ENCODE data around the gene CCDC24.

Gene CCDC24

GRCh38 chr1:43951021-43951985 lies 40.1 kb upstream of the CCDC24 start:
- Histone ChIP-seq H3K4me3 (ENCODE audit: low read length in 2 of 2) (no peak overlapping the region), H3K9me3 (ENCODE audit: control insufficient read depth in 2 of 2, low read length in 2 of 2) (no peaks in the 10 kb centered on the region), H3K4me1 (ENCODE audit: control insufficient read depth in 2 of 2, insufficient read depth in 2 of 2, low read length in 2 of 2) (peaks cover 12 to 14% of the 10 kb centered on the region in 2 donors), H3K27me3 (ENCODE audit: control insufficient read depth in 2 of 2, insufficient read depth in 2 of 2, low read length in 2 of 2) (no peaks in the 10 kb centered on the region), H3K36me3 (ENCODE audit: control insufficient read depth in 2 of 2, insufficient read depth in 2 of 2, low read length in 2 of 2) (peaks cover 5 to 12% of the 10 kb centered on the region in 2 donors), H3K9ac (ENCODE audit: low read depth in 1 of 2, low read length in 2 of 2) (no peak overlapping the region), H3K27ac (ENCODE audit: low read depth in 2 of 2, low read length in 2 of 2) (no peak overlapping the region)

- Histone ChIP-seq H3K27me3 (ENCODE audit: control insufficient read depth in 2 of 2, insufficient read depth in 2 of 2, low read length in 2 of 2) (no peaks in the 10 kb centered on the region), H3K9me3 (ENCODE audit: control insufficient read depth in 2 of 2, low read length in 2 of 2) (no peaks in the 10 kb centered on the region), H3K9ac (ENCODE audit: low read depth in 1 of 2, low read length in 2 of 2) (no peak overlapping the region), H3K27ac (ENCODE audit: low read depth in 2 of 2, low read length in 2 of 2) (no peak overlapping the region), H3K36me3 (ENCODE audit: control insufficient read depth in 2 of 2, insufficient read depth in 2 of 2, low read length in 2 of 2) (peaks cover 13 to 27% of the 10 kb centered on the region in 2 donors), H3K4me3 (ENCODE audit: low read length in 2 of 2) (no peak overlapping the region), H3K4me1 (ENCODE audit: control insufficient read depth in 2 of 2, insufficient read depth in 2 of 2, low read length in 2 of 2) (peaks cover 3 to 5% of the 10 kb centered on the region in 2 donors)
These were observed 38.6 kb upstream of the CCDC24 start for GRCh38 chr1:43952731-43953346.

GRCh38 chr1:43953361-43953760 lies 38.0 kb upstream of the CCDC24 start:
- Histone ChIP-seq H3K27ac (ENCODE audit: low read depth in 2 of 2, low read length in 2 of 2) (no peak overlapping the region), H3K4me1 (ENCODE audit: control insufficient read depth in 2 of 2, insufficient read depth in 2 of 2, low read length in 2 of 2) (no peaks in the 10 kb centered on the region), H3K9me3 (ENCODE audit: control insufficient read depth in 2 of 2, low read length in 2 of 2) (no peaks in the 10 kb centered on the region), H3K4me3 (ENCODE audit: low read length in 2 of 2) (no peak overlapping the region), H3K27me3 (ENCODE audit: control insufficient read depth in 2 of 2, insufficient read depth in 2 of 2, low read length in 2 of 2) (no peaks in the 10 kb centered on the region), H3K9ac (ENCODE audit: low read depth in 1 of 2, low read length in 2 of 2) (no peak overlapping the region), H3K36me3 (ENCODE audit: control insufficient read depth in 2 of 2, insufficient read depth in 2 of 2, low read length in 2 of 2) (peaks cover 16 to 32% of the 10 kb centered on the region in 2 donors)

- H3K4me1 ChIP-seq (ENCODE audit: control insufficient read depth in 2 of 2, insufficient read depth in 2 of 2, low read length in 2 of 2), result no peaks in the 10 kb centered on the region
- H3K4me3 ChIP-seq (ENCODE audit: low read length in 2 of 2), result no peak overlapping the region
- H3K9me3 ChIP-seq (ENCODE audit: control insufficient read depth in 2 of 2, low read length in 2 of 2), result no peaks in the 10 kb centered on the region
- peaks cover 23 to 39% of the 10 kb centered on the region in 2 donors for H3K36me3 ChIP-seq (ENCODE audit: control insufficient read depth in 2 of 2, insufficient read depth in 2 of 2, low read length in 2 of 2)
- no peak overlapping the region for H3K27ac ChIP-seq (ENCODE audit: low read depth in 2 of 2, low read length in 2 of 2)
- H3K27me3 ChIP-seq (ENCODE audit: control insufficient read depth in 2 of 2, insufficient read depth in 2 of 2, low read length in 2 of 2), result no peaks in the 10 kb centered on the region
- H3K9ac ChIP-seq (ENCODE audit: low read depth in 1 of 2, low read length in 2 of 2), result no peak overlapping the region
These were observed 37.4 kb upstream of the CCDC24 start for GRCh38 chr1:43954036-43954435.

GRCh38 chr1:43956234-43956633 lies 35.2 kb upstream of the CCDC24 start:
- no peak overlapping the region for H3K9ac ChIP-seq (ENCODE audit: low read depth in 1 of 2, low read length in 2 of 2)
- H3K4me1 ChIP-seq (ENCODE audit: control insufficient read depth in 2 of 2, insufficient read depth in 2 of 2, low read length in 2 of 2), result no peaks in the 10 kb centered on the region
- H3K36me3 ChIP-seq (ENCODE audit: control insufficient read depth in 2 of 2, insufficient read depth in 2 of 2, low read length in 2 of 2), result peaks cover 29 to 32% of the 10 kb centered on the region in 2 donors
- H3K4me3 ChIP-seq (ENCODE audit: low read length in 2 of 2), result no peak overlapping the region
- H3K9me3 ChIP-seq (ENCODE audit: control insufficient read depth in 2 of 2, low read length in 2 of 2), result no peaks in the 10 kb centered on the region
- no peaks in the 10 kb centered on the region for H3K27me3 ChIP-seq (ENCODE audit: control insufficient read depth in 2 of 2, insufficient read depth in 2 of 2, low read length in 2 of 2)
- H3K27ac ChIP-seq (ENCODE audit: low read depth in 2 of 2, low read length in 2 of 2), result no peak overlapping the region

DNA sequence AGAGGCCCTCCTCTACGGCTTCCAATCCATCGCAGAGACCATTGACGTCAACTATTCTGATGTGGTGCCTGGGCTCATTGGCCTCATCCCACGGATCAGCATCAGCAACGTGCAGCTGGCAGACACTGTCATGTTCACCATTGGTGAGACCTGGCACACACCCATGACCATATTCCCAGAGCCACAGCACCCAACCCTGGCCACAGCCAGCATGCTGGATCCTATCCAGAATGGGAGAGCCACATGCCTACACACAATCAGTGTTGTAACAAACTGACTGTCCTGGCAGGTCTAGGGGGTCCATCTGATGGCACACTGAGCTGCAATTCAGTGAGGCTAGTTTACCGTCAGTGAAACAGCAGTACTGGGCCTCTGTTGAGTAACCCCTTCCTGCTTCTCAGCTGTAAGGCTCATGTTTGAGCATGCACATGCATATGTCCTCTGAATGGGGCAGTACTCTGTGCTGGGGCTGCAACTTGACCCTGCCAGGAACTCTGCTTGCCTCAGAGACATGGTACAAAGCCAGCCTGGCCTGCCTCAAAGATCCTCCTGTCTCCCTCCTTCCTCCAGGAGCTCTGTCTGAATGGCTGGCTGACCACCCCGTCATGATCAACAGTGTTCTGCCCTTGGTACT lies 33.9 kb upstream of the CCDC24 start:
- Histone ChIP-seq H3K36me3 (ENCODE audit: control insufficient read depth in 2 of 2, insufficient read depth in 2 of 2, low read length in 2 of 2) (peaks cover 29 to 41% of the 10 kb centered on the region in 2 donors), H3K27ac (ENCODE audit: low read depth in 2 of 2, low read length in 2 of 2) (no peak overlapping the region), H3K4me1 (ENCODE audit: control insufficient read depth in 2 of 2, insufficient read depth in 2 of 2, low read length in 2 of 2) (no peaks in the 10 kb centered on the region), H3K9me3 (ENCODE audit: control insufficient read depth in 2 of 2, low read length in 2 of 2) (no peaks in the 10 kb centered on the region), H3K9ac (ENCODE audit: low read depth in 1 of 2, low read length in 2 of 2) (no peak overlapping the region), H3K4me3 (ENCODE audit: low read length in 2 of 2) (no peak overlapping the region), H3K27me3 (ENCODE audit: control insufficient read depth in 2 of 2, insufficient read depth in 2 of 2, low read length in 2 of 2) (no peaks in the 10 kb centered on the region)

DNA sequence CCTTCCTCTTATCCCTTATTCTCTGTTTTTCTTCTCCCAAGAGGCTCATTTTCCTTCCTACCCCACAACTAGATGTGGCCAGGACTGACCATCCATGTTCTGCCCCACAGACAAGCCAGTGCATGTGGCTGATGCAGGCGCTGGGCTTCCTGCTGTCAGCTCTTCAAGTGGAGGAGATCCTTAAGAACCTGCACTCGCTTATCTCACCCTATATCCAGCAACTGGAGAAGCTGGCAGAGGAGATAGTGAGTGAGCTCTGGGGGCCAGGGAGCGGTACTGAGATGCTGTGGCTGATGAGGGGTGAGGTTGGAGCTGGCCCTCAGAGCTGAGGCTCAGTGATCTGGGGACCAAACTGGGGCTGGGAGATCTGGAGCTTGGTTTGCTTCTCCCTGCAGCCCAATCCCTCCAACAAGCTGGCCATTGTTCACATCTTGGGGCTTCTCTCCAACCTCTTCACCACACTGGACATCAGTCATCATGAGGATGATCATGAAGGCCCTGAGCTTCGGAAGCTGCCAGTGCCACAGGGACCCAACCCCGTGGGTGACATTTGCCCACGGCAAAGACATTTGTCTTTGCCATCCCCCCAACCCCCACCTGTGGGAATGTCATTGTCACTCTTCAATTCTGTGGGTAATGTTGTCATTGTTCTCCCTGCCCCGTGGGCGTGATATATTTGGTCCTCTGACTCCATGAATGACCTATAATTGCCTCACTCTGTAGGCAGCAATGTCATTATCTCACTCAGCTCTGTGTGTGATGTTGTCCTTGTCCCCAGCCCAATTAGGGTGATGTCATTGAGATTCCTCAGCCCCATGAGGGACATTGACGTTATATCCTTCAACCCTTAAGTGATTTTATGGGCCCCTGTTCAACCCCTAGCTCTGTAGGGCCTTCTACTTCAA lies 32.8 kb upstream of the CCDC24 start:
- Histone ChIP-seq H3K27ac (ENCODE audit: low read depth in 2 of 2, low read length in 2 of 2) (no peak overlapping the region), H3K9ac (ENCODE audit: low read depth in 1 of 2, low read length in 2 of 2) (no peak overlapping the region), H3K36me3 (ENCODE audit: control insufficient read depth in 2 of 2, insufficient read depth in 2 of 2, low read length in 2 of 2) (peaks cover 29 to 42% of the 10 kb centered on the region in 2 donors), H3K4me3 (ENCODE audit: low read length in 2 of 2) (no peak overlapping the region), H3K4me1 (ENCODE audit: control insufficient read depth in 2 of 2, insufficient read depth in 2 of 2, low read length in 2 of 2) (no peaks in the 10 kb centered on the region), H3K9me3 (ENCODE audit: control insufficient read depth in 2 of 2, low read length in 2 of 2) (no peaks in the 10 kb centered on the region), H3K27me3 (ENCODE audit: control insufficient read depth in 2 of 2, insufficient read depth in 2 of 2, low read length in 2 of 2) (no peaks in the 10 kb centered on the region)

- no peaks in the 10 kb centered on the region for H3K9me3 ChIP-seq (ENCODE audit: control insufficient read depth in 2 of 2, low read length in 2 of 2)
- H3K27me3 ChIP-seq (ENCODE audit: control insufficient read depth in 2 of 2, insufficient read depth in 2 of 2, low read length in 2 of 2), result no peaks in the 10 kb centered on the region
- no peak overlapping the region for H3K4me3 ChIP-seq (ENCODE audit: low read length in 2 of 2)
- no peak overlapping the region for H3K27ac ChIP-seq (ENCODE audit: low read depth in 2 of 2, low read length in 2 of 2)
- H3K9ac ChIP-seq (ENCODE audit: low read depth in 1 of 2, low read length in 2 of 2), result no peak overlapping the region
- H3K36me3 ChIP-seq (ENCODE audit: control insufficient read depth in 2 of 2, insufficient read depth in 2 of 2, low read length in 2 of 2), result peaks cover 29 to 52% of the 10 kb centered on the region in 2 donors
- no peaks in the 10 kb centered on the region for H3K4me1 ChIP-seq (ENCODE audit: control insufficient read depth in 2 of 2, insufficient read depth in 2 of 2, low read length in 2 of 2)
These were observed 30.6 kb upstream of the CCDC24 start for GRCh38 chr1:43960798-43961197.

- Histone ChIP-seq H3K9me3 (ENCODE audit: control insufficient read depth in 2 of 2, low read length in 2 of 2) (no peaks in the 10 kb centered on the region), H3K36me3 (ENCODE audit: control insufficient read depth in 2 of 2, insufficient read depth in 2 of 2, low read length in 2 of 2) (peaks cover 32 to 49% of the 10 kb centered on the region in 2 donors), H3K27ac (ENCODE audit: low read depth in 2 of 2, low read length in 2 of 2) (no peak overlapping the region), H3K4me3 (ENCODE audit: low read length in 2 of 2) (no peak overlapping the region), H3K27me3 (ENCODE audit: control insufficient read depth in 2 of 2, insufficient read depth in 2 of 2, low read length in 2 of 2) (no peaks in the 10 kb centered on the region), H3K9ac (ENCODE audit: low read depth in 1 of 2, low read length in 2 of 2) (no peak overlapping the region), H3K4me1 (ENCODE audit: control insufficient read depth in 2 of 2, insufficient read depth in 2 of 2, low read length in 2 of 2) (no peaks in the 10 kb centered on the region)
These were observed 29.7 kb upstream of the CCDC24 start for GRCh38 chr1:43961692-43962091.

Data from mucosa of rectum (tissue), 2 donors.